ENCODE measurements around the gene KIF27.
"Not testable (repeated sequence)": the region's sequence is repeated elsewhere in the genome, so short reads cannot be mapped to it uniquely, and the experiment has no call there.

Gene KIF27, protein sequence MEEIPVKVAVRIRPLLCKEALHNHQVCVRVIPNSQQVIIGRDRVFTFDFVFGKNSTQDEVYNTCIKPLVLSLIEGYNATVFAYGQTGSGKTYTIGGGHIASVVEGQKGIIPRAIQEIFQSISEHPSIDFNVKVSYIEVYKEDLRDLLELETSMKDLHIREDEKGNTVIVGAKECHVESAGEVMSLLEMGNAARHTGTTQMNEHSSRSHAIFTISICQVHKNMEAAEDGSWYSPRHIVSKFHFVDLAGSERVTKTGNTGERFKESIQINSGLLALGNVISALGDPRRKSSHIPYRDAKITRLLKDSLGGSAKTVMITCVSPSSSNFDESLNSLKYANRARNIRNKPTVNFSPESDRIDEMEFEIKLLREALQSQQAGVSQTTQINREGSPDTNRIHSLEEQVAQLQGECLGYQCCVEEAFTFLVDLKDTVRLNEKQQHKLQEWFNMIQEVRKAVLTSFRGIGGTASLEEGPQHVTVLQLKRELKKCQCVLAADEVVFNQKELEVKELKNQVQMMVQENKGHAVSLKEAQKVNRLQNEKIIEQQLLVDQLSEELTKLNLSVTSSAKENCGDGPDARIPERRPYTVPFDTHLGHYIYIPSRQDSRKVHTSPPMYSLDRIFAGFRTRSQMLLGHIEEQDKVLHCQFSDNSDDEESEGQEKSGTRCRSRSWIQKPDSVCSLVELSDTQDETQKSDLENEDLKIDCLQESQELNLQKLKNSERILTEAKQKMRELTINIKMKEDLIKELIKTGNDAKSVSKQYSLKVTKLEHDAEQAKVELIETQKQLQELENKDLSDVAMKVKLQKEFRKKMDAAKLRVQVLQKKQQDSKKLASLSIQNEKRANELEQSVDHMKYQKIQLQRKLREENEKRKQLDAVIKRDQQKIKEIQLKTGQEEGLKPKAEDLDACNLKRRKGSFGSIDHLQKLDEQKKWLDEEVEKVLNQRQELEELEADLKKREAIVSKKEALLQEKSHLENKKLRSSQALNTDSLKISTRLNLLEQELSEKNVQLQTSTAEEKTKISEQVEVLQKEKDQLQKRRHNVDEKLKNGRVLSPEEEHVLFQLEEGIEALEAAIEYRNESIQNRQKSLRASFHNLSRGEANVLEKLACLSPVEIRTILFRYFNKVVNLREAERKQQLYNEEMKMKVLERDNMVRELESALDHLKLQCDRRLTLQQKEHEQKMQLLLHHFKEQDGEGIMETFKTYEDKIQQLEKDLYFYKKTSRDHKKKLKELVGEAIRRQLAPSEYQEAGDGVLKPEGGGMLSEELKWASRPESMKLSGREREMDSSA (N-terminal part only)

DNA sequence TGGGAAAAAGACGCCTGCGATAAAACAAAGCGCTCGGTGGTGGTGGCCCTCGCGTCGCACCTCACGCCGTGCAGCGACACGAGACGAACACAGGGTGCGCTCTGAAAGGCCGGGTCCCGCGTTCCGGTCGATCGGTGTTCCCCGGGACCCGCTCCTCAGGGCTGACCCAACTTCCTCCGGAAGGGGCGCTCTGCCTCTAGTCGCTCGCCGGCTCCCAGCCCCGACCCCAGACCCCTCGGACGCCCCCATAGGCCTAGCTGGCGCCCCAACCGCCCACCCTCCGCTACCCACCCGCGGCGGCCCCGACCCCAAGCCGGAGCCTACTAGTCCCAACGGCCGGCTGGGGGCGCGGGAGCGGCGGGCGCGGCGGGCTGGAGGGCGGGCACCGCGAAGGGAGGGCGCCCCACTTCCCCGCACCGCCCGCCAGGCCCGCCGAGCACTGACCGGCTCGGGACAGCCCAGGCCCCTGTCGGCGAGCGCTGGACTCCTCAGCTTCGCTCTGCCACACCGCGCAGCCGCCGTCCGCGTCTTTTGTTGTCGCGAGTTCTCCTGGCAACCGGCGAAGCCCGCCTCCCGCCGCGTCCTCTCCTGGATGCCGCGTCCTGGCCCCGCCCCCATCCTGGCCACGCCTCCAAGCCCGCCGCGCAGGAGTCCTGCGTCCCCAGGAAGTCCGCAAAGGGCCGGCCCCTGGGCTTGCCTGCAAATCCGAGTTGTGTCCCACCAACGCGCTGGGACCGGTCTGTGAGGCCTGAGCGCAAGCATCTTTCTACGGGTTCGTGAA is at the start of gene KIF27:
Gene KIF27, minus strand, starts transcription at position 506 of the 781 bp plus-strand sequence. CDS start 5,841 bp downstream, outside the sequence.
- DNase-seq = peak; percentile 91

DNA sequence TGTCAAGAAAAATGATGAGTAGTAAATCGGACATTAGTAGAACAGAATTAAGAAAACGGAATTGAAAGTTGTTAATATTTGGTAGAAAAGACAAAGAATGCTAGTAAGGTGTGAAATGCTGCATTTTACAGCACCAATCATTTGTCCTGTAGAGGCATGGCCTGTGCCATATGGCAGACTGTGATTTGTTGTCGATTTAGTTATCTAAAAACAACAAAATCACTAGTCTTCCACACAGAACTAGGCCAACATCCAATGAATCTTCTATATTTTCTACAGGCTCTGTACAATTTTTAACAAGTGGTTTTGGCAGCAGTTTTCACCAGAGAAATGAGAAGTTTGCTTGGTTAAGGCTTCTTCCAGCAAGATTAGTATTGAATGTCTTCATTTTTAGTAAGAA is 48.4 kb upstream of the KIF27 start:
- no peak for DNase-seq

DNA sequence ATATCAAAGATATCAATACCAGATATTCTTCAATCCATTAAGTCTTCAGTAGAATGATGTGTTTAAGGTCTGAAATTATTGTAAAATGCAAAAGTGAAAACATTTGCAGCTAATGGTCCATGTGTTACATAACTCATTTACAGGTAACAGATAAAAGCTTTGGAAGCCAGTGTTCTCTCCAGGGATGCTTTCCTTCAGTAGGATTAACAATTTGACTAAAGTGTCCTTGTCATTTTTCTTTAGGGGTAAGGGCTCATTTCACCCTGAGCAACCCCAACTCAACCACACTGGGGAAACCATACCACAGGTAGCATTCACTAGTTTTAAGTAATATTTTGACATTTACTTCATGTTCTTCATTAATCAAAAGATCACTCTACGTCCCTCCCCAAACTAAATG is 45.8 kb upstream of the KIF27 start:
- no peak for DNase-seq

DNA sequence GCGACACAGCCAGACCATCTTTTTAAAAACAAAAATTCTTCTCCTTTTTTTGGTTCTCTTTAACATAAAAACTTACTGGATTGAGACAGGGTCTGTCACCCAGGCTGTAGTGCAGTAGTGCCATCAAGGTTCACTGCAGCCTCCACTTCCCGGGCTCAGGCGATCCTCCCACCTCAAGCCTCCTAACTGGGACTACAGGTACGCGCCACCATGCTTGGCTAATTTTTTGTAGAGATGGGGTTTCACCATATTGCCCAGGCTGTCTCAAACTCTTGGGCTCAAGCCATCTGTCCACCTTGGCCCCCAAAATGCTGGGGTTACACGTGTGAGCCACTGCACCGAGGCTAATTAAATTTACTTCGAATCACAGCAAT is 45.0 kb upstream of the KIF27 start:
- no peak for DNase-seq

DNA sequence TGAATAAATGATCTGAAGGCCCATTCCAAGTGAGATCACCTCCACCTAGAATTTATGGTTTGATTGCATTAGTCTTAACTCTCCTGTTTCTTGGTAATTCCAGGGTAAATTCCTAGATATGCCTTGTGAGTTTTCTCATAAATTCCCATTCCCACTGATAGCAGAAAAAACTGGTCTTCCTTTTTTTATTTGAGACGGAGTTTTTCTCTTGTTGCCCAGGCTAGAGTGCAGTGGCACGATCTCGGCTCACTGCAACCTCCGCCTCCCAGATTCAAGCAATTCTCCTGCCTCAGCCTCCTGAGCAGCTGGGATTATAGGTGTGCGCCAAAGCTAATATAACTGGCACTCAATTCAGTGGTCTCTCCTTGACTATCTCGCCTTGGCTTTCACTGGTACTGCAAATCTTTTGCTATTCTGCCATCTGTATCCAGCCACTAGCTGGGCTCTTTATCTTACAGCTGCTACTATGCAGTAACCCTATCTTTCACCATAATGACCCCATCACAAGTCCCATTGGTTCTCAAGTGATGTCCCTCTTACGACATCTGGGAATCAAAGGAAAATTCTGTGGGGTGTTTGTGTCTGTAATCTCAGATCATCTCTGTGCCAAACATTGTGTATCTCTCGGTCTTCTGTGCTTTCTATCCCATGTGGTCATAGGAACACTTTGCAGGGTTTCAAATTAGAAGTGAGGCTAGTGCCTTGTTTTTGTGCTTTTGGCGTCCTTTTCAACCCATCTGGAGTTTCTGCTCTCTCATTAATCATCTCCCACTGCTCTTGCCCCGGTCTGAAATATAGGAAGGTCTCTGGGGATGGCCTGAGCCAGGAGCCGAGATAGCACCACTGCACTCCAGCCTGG is 44.3 kb upstream of the KIF27 start:
- DNase-seq = no peak

DNA sequence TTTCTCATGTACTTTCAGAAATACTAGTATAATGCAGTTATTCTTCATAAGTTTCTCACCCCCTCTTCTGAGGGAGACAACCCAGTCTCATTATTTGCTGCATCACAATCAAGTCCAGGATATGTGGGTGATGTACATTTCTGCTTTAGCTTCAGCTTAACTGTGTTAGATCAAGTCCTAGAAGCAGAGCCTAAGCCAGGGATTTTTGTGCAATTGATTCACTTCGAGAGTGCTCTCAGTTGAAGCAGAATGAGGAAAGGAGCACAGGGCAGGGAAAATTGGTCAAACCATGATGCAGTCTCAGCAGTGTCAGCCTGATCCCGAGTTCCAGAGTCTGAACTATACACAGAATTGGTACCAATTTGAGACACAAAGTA is 43.7 kb upstream of the KIF27 start:
- no peak for DNase-seq

DNA sequence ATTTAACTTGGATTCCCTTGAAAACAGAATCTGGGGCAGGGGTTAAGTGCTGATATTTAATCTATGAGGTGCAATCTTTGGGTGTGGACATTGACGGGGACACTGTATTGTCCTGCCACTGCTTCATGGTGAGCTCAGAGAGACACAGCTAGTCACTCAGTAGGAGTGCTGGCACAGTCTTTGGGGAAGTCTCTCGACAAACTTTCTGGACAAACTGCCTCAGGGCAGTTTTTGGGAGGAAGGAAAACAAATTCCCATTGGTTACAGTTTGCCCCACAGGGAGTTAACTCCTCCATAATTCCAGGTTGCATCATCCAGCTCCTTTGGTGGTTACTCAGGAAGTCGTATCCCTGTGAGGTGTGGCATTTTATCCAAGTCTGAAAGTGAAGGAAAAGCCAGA is 40.9 kb upstream of the KIF27 start:
- DNase-seq = no peak

DNA sequence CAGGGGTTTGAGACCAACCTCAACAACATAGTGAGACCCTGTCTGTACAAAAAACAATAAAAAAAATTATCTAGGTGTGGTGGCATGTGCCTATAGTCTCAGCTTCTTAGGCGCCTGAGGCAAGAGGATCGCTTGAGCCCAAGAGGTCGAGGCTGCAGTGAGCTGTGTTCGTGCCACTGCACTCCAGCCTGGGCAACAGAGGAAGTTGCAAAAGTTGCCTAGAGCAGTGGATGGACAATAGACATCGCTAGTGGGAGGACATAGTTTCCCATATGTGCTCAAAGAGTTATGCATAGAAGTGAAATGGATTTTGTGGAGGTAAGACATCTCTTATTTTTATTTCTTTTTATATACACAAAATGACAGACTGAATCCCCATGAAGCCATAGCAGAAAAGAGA is 39.8 kb upstream of the KIF27 start:
- no peak for DNase-seq

DNA sequence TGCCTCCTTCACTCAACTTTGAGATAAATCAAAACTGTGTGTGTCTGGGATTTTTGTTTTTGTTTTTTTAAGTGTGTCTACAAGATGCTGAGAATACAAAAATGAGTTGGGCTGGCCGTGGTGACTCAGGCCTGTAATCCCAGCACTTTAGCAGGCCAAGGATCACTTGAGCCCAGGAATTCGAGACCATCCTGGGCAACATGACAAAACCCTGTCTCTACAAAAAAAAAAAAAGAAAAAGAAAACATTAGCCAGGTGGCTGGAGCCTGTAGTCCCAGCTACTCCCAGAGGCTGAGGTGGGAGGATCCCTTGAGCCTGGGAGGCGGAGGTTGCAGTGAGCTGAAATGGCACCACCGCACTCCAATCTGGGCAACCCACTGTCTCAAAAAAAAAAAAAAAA is 37.8 kb upstream of the KIF27 start:
- no peak for DNase-seq

DNA sequence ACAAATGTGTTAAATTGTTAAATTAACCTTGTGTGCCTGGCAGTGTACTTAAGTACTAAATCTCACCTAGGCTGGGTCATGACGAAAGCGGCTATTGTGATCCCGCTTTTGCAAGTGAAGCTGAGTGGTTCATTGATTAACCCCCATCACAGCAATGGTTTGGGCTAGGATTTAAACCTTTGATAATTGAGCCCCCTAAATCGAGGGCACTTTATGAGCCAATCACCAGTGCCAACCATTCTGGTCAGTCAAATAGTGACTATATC is 35.9 kb upstream of the KIF27 start:
- no peak for DNase-seq

DNA sequence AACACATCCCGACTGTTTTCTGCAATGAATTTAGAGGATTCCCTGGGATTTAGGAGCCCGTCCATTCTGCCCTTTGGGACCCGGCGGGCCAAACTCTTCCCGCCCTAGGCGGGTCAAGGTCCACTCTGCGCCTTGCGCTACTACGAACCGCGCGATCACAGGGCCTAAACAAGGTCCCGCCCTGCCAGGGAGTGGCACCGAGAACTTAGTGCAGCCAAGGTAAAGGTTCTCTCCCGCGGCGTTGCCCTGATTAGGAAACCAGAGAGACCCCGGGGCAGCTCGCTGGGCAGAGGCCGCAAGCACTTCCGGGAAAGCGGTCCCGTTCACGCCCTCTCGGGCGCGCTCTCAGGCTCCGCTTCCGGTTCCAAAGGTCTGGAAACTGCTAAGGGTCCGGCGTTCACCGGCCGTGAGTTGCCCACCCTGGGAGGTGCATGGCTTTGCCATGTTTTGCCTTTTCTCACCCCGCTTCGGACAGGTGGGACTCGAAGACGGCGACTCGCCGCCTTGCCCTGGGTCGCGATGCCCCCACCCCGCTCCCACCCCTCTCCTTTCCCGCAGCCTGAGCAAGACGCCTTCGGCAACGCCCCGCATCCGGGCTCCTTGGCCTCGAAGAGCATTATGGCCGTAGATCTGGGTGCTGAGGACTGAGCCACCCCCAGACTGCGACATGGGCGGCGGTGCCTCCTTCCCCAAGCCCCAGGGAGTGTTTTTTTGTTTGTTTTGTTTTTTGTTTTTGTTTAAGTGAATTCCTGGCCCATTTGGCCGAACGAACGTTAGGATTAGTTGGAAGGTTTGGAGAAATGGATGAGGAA is 35.4 kb upstream of the KIF27 start:
- no peak for DNase-seq

DNA sequence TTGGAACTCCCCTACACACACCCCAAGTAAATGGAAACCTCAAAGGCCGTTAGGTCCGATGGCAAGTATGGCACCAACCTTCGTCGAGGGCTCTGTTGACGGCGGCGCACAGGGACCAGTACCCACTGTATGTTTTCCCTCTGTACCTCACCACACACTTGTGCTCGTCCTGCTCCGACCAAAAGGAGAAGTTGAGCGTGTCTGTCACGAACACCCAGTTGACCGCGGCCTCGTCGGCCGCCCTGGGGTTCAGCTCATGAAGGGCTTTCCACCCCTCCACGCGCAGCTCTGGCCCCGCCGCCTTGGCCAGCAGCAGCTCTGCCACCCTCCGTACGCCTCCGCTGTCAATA is 34.8 kb upstream of the KIF27 start:
- DNase-seq = no peak

DNA sequence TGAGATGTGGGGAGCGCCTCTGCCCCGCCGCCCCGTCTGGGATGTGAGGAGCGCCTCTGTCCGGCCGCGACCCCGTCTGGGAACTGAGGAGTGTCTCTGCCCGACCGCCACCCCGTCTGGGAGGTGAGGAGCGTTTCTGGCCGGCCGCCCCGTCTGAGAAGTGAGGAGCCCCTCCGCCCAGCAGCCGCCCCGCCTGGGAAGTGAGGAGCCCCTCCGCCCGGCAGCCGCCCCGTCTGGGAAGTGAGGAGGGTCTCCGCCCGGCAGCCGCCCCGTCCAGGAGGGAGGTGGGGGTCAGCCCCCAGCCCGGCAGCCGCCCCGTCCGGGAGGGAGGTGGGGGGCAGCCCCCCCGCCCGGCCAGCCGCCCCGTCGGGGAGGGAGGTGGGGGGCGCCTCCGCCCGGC is 26.9 kb upstream of the KIF27 start:
- not testable (repeated sequence) for DNase-seq

DNA sequence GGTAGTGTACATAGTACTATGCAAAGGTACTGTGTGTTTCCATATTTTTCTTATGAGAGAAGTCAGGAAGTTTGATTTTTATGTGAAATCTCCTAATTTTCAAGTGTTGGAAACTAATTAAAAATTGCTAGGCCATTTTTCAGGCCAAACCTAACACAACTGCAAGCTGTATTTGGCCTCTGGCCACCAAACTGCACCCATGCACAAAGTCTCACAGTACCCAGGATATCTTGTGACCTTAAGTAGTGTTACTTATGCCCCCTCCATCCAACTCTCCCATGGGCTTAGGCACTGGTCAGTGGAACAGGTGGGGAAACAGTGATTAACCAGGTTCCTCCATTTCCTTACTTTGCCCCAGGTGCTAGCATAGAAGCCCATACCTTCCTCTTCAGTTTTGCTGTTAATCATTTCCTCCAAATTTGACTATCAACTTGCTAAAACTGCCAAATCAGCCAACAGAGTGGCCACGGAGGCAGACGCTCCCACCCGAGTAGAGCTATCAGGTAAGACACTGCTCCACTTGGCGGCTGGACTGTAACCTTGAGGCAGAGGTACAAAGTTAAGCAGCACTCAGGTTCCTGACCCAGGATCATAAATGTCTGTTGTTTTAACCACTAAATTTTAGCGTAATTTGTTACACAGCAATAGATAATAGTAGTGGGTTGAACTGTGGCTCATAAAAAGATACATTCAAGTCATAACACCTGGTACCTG is 19.5 kb upstream of the KIF27 start:
- DNase-seq = no peak

DNA sequence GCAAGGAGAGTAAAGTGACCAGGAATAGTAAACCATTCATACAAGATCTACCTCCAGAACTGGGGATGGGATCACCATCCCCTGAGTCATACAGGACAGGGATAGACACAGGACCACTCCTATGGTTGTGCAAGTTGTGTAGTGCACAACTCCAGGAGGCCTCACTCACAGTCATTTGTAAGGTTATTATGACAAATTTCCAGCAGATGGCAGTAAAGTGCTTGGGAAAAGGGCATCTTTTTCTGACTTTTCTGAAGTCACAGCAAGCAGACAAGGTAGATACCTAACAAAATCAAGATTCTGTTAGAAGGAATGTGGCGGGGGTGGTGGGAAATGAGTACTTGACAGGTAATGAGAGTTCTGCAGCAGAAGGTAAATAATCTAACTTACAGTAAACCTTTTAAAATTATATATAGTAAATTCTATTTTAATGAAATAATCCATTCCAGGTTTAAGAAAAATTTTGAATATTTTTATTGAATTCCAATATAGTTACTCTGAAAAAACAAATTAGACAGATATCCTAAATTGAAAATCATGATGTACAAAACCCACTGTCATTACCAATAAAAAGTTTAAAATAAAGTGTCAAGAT is 16.7 kb upstream of the KIF27 start:
- peak; percentile 43 for DNase-seq

DNA sequence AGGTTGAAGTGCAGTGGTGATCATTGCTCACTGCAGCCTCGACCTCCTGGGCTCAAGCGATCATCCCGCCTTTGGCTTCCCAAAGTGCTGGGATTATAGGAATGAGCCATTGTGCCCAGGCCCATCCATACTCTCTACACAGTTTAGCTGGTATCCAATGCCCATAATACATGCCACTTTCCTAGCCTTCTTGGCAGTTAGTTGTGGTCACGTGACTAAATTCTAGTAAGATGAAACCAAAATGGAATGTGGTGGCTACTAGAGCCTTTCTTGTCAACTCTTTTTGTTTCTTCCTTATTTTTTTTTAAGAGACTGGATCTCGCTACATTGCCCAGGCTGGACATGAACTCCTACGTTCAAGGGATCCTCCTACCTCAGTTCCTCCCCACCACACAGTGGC is 15.3 kb upstream of the KIF27 start:
- no peak for DNase-seq

DNA sequence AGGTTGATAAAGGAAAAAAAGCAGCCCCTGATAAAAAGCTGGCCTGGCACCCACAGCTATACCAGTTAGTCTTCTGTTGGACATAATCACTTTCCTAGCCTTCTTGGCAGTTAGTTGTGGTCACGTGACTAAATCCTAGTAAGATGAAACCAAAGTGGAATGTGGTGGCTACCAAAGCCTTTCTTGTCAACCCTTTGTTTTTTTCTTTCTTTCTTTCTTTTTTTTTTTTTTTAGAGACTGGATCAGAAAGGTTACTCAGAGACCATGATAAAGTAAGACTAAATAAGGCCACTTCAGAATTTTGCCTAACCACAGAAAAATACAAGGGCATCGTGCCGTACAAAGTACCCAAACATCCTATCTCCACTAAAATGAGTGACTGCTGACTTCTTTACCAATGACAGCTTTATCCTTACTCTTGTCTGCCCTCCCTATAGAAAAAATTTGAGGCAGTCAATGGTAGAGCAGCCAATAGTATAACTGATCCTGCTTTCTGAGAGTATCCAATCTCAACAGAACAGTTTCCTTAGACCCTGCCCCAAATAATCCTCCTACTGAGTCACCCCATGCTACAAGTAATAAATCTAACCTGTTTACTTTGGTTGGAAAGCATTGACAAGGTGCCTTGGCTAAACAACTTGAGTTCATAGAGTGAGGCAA is 14.2 kb upstream of the KIF27 start:
- DNase-seq = no peak

DNA sequence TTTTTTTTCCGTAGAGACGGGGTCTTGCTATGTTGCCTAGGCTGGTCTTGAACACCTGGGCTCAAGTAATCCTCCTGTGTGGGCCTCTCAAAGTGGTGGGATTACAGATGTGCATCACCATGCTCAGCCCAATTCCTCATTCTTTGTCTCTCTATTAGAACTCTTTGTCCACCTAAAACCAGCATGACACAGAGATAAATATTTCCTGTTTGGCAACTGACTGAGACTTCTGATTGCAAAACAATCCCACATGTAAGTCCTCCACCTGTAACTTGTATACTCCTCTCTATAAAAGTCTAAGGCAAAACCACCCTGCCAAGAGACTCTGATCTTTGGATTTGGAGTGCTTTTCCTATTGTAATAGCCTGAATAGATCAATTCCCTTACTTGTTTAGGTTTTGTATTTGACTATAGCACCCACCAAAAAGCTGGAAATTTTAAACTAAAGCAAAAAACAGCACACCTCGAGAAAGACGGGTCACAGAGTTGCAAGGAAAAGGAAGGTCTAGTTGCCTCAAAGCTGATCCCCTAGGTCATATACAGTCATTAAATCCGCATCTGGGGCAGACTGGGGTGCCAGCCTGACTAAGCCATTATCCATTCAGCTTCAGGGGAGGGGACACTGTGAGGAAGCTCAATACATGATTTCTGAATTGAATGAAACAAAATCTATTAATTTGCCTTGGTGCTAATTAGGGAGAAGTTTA is 13.5 kb upstream of the KIF27 start:
- peak; percentile 70 for DNase-seq

DNA sequence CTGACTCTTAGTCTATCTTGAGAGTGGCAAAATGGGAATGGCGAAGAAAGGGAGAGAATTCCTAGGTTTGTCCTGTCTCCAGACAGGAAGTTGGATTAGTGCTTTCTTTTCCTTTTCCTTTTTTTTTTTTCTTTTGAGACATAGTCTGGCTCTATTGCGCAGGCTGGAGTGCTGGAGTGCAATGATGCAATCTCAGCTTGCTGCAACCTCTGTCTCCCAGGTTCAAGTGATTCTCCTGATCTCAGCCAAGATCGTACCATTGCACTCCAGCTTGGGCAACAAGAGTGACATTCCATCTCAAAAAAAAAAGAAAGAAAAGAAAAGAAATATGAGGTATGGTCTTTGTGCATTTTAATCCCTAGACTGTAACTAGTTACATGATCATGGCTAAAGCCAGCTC is 12.6 kb upstream of the KIF27 start:
- DNase-seq = peak; percentile 16

All from GF-D8 (cell line).